ENCODE measurements around the gene GTSE1.

Gene GTSE1

DNA sequence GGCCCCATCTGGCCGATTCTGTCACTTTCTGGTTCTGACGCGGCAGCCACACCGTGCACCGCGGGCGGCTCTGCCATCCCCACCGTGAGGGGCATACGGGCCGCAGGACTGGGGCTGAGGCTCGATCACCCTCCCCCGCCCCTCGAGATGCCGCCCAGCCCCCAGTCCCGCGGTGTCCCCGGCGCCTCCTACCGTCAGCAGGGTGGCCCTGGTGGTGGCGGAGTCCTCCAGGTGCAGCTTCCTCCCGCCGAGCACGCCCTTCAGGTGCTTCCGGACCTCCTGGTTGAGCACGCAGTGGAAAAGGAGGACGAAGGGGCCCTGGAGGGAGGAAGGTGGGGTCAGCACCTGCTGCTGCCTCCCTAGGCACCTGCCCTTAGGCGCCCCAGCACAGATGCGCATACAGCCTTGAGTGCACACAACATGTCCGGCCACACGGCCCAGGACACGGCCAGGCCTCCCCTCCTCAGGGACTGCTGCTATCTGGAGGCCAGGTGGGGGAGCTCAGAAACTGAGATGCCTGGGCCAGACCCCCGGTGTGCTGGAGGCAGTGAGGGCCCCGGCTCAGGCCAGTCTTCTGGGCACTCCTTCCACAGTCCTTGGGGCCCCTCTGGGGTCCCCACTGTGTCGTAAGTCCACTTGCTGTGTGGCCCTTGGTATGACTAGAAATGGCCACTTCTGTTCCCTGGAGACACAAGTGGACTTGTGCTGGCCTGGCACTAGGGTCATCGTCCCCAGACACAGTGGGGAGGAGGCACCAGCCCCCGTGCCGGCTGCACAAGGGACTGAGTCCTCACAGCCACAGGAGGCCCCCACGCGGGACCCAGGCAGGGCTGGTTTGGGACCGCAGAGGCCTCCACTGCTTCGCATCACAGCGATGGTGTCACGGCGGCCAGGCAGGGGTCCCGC, 70.4 kb downstream of the GTSE1 start:
- no peak for DNase-seq (ENCODE audit: low read depth)
- H3K4me3 ChIP-seq (ENCODE audit: control insufficient read depth, low read depth, low read length), result no peak overlapping the region
- TF ChIP-seq, protein P1, sequence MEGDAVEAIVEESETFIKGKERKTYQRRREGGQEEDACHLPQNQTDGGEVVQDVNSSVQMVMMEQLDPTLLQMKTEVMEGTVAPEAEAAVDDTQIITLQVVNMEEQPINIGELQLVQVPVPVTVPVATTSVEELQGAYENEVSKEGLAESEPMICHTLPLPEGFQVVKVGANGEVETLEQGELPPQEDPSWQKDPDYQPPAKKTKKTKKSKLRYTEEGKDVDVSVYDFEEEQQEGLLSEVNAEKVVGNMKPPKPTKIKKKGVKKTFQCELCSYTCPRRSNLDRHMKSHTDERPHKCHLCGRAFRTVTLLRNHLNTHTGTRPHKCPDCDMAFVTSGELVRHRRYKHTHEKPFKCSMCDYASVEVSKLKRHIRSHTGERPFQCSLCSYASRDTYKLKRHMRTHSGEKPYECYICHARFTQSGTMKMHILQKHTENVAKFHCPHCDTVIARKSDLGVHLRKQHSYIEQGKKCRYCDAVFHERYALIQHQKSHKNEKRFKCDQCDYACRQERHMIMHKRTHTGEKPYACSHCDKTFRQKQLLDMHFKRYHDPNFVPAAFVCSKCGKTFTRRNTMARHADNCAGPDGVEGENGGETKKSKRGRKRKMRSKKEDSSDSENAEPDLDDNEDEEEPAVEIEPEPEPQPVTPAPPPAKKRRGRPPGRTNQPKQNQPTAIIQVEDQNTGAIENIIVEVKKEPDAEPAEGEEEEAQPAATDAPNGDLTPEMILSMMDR (IDR thresholded peaks at IDR 0.05; ENCODE audit: control insufficient read depth, insufficient read depth, low read depth, low read length, missing control alignments), result no peak

GRCh38 chr22:46367707-46368191, 71.1 kb downstream of the GTSE1 start:
- H3K4me3 ChIP-seq (ENCODE audit: control insufficient read depth, low read depth, low read length), result no peak overlapping the region
- TF ChIP-seq, protein P1 (IDR thresholded peaks at IDR 0.05; ENCODE audit: control insufficient read depth, insufficient read depth, low read depth, low read length, missing control alignments), result peak; percentile 98
- no peak for DNase-seq (ENCODE audit: low read depth)

GRCh38 chr22:46368422-46368821, 71.8 kb downstream of the GTSE1 start:
- no peak for DNase-seq (ENCODE audit: low read depth)
- H3K4me3 ChIP-seq (ENCODE audit: control insufficient read depth, low read depth, low read length), result no peak overlapping the region
- TF ChIP-seq, protein P1 (IDR thresholded peaks at IDR 0.05; ENCODE audit: control insufficient read depth, insufficient read depth, low read depth, low read length, missing control alignments), result no peak

- no peak for DNase-seq (ENCODE audit: low read depth)
Measured at GRCh38 chr22:46368871-46369715, 72.4 kb downstream of the GTSE1 start.

DNA sequence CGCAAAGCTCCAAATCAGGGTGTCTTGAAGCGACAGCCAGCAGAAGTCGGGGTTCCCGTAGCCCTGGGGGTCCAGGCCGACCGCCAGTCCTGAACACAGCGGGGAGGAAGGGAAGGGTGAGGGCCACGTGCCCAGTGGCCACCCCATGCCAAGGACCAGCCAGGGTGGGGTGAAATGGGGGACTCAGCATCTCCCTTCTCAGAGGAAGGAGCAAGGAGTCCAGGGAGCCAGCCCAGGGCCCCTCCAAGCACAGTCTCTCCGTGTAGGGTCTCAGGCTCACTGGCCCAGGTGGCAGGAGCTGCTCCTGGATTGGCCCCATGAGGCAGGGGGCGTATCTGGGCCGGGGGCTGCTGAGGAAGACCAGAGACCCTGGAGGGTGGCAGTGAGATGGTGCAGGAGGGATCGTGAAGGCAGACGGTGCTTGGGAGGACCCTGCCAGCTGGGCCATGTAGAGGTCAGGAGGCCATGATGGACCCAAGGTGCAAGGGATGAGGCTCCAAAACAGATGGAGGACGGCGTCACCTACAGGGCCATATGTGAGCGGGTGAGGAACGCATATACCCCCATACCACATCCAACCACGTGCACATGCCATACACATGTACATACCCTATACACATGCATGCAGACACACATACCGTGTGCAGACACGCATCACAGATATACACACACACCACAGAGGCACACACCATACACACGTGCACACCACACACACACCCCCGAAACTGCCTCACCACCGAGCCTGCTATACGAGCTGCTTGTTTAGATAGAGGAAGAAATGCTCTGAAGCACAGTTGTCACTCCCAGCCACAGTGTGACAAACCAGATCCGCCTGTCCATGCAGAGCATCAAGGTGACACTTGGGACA, 73.3 kb downstream of the GTSE1 start:
- no peak overlapping the region for H3K4me3 ChIP-seq (ENCODE audit: control insufficient read depth, low read depth, low read length)
- DNase-seq (ENCODE audit: low read depth), result no peak
- TF ChIP-seq, protein P1 (IDR thresholded peaks at IDR 0.05; ENCODE audit: control insufficient read depth, insufficient read depth, low read depth, low read length, missing control alignments), result no peak

More at GRCh38 chr22:46368871-46369715, 72.4 kb downstream of the GTSE1 start:
- no peak overlapping the region for H3K4me3 ChIP-seq (ENCODE audit: control insufficient read depth, low read depth, low read length)
- TF ChIP-seq, protein P1 (IDR thresholded peaks at IDR 0.05; ENCODE audit: control insufficient read depth, insufficient read depth, low read depth, low read length, missing control alignments), result no peak

Measured in AG09309 (cell line).